Gastrocnemius medialis (tissue), 4 donors: ENCODE results near the gene DHDH.

Experiments used
- CTCF ChIP-seq, 5 experiments: fragments of 450-650 bp in 3 of 5; fragments of 200-600 bp in 2 of 5; sonication (generic) in 2 of 5; IDR thresholded peaks in 4 of 5; conservative IDR thresholded peaks in 1 of 5; 1 replicate in 4 of 5; 2 replicates in 1 of 5; pipeline ENCODE4 v1.5.1; 2016 to 2019; ENCODE audit warnings: antibody characterized with exemption in 5 of 5, mild to moderate bottlenecking in 3 of 5, moderate library complexity in 3 of 5
- POLR2A ChIP-seq, 2 donors: fragments of 450-650 bp; IDR thresholded peaks; one replicate each; pipeline ENCODE4 v1.6.1; 2017; ENCODE audit warnings: antibody characterized with exemption in 2 of 2, mild to moderate bottlenecking in 2 of 2, moderate library complexity in 2 of 2

GRCh38 chr19:48982280-48982679, 48.8 kb downstream of the DHDH start:
- TF ChIP-seq CTCF (IDR thresholded peaks at IDR 0.05 in 4 of 5, conservative IDR thresholded peaks at IDR 0.05 in 1 of 5) (no peak), POLR2A (IDR thresholded peaks at IDR 0.05) (no peak)
